ENCODE results near the gene CCDC60. TPM values are rescaled to one million over a fixed set of nuclear protein-coding genes. Genes with fewer than 3 reads are reported as not detected.
"Not testable (repeated sequence)": the region's sequence is repeated elsewhere in the genome, so short reads cannot be mapped to it uniquely, and the experiment has no call there.

The CCDC60 gene
- total RNA-seq, 2 experiments from 2014 or later = not detected

DNA sequence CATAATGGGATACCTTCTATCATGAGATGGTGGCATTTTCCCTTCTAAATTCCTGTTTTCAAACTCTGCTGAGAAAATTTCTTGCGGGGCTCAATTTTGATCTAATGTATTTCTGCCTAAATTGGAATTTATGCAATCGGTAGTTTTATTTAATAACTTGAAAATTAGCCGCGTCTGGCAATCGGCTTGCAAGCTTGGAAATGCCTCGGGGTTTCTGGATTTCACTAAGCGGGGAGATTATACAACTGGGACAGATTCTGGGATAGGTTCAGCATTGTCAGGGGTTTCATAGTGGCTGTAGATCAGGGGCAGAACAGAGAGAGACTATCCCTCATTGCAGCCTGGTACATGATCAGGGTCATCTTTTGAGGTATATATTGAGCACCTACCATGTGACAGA, 8.6 kb downstream of the CCDC60 start:
- Mint-ChIP-seq H3K27me3 (ENCODE audit: low read depth) (no peaks in the 10 kb centered on the region), H3K36me3 (ENCODE audit: low read depth) (no peaks in the 10 kb centered on the region), H3K9me3 (no peaks in the 10 kb centered on the region), H3K27ac (no peak overlapping the region), H3K4me1 (ENCODE audit: low read depth) (no peaks in the 10 kb centered on the region), H3K4me3 (no peak overlapping the region)
- CTCF ChIA-PET = interaction anchor here (0.6 kb wide), 1 partner anchor 38 kb away, joined by 4 read pairs; no protein-coding TSS in a partner anchor
- DNase-seq = no peak
- intact Hi-C loops (cut with micrococcal nuclease) = no loop called here

DNA sequence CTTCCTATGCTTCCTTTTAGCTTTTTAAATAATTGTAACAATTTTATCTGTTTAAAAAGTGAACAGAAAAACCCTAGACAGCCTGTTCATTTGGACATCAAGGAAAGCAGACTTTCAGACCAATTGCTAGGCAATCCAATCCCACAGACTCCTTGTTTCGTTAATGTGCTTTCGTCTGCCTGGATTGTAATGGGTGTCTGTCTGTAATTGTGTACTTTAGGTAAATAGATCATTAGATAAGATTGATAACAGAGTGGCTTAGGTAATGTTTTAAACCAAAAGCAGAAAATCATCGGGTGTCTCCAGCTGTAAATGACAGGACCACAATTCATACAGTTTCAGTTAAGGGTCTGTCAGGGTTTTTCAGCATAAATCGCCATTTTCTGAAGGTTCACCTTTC, 19.6 kb downstream of the CCDC60 start:
- Mint-ChIP-seq H3K27me3 (ENCODE audit: low read depth) (peaks cover 2% of the 10 kb centered on the region), H3K4me3 (no peak overlapping the region), H3K27ac (no peak overlapping the region), H3K4me1 (ENCODE audit: low read depth) (no peaks in the 10 kb centered on the region), H3K36me3 (ENCODE audit: low read depth) (no peaks in the 10 kb centered on the region), H3K9me3 (peaks cover 9% of the 10 kb centered on the region)
- DNase-seq = no peak
- intact Hi-C loops (cut with micrococcal nuclease) = no loop called here
- CTCF ChIA-PET = no interaction called here

DNA sequence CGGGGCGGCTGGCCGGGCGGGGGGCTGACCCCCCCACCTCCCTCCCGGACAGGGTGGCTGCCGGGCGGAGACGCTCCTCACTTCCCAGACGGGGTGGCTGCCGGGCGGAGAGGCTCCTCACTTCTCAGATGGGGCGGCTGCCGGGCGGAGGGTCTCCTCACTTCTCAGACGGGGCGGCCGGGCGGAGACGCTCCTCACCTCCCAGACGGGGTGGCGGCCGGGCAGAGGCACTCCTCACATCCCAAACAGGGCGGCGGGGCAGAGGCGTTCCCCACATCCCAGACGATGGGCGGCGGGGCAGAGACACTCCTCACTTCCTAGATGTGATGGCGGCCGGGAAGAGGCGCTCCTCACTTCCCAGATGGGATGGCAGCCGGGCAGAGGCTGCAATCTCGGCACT, 25.8 kb downstream of the CCDC60 start:
- H3K36me3 Mint-ChIP-seq (ENCODE audit: low read depth); H3K4me3 Mint-ChIP-seq; H3K4me1 Mint-ChIP-seq (ENCODE audit: low read depth); H3K9me3 Mint-ChIP-seq; H3K27ac Mint-ChIP-seq; intact Hi-C loops (cut with micrococcal nuclease); CTCF ChIA-PET; DNase-seq; H3K27me3 Mint-ChIP-seq (ENCODE audit: low read depth): not testable (repeated sequence)

DNA sequence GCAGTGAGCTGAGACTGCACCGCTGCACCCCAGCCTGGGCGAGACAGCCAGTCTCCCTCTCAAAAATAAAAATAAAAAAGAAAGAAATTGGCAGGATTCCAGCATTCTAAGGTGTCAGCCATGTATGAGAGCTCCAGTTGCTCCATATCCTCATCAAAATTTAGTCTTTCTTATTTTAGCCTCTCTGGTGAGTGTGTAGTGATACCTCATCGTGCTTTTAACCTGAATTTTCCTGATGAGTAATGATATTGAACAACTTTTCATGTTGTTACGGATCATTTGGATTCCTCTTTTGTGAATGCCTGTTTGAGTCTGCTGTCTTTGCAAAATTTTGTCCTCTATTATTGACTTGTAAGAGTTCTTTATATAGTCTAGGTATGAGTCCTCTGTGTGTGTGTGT, 28.5 kb downstream of the CCDC60 start:
- H3K27ac Mint-ChIP-seq = no peak overlapping the region
- H3K9me3 Mint-ChIP-seq = peaks cover 2% of the 10 kb centered on the region
- no peaks in the 10 kb centered on the region for H3K36me3 Mint-ChIP-seq (ENCODE audit: low read depth)
- no peak overlapping the region for H3K4me3 Mint-ChIP-seq
- DNase-seq = no peak
- CTCF ChIA-PET = interaction anchor here (1.7 kb wide), 1 partner anchor 50 kb away, joined by 5 read pairs; no protein-coding TSS in a partner anchor
- intact Hi-C loops (cut with micrococcal nuclease) = no loop called here
- peaks cover 2% of the 10 kb centered on the region for H3K27me3 Mint-ChIP-seq (ENCODE audit: low read depth)
- no peaks in the 10 kb centered on the region for H3K4me1 Mint-ChIP-seq (ENCODE audit: low read depth)

DNA sequence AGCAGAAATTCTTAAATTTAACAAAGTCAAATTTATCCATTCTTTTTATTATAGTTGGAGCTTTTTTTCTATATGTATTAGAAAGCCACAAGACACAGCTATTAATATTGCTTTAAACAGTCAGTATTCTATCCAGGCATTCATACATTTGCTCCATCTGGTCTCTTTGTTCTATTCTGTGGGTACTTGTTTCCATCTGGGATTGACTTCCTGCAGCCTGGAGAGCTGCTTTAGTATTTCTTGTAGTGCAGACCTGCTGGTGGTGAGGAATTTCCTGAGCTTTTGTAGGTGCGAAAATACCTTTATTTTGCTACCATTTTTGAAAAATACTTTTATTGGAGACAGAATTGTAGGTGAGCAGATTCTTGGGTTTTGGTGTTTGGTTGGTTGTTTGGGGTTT, 29.0 kb downstream of the CCDC60 start:
- DNase-seq = no peak
- intact Hi-C loops (cut with micrococcal nuclease) = no loop called here
- CTCF ChIA-PET = interaction anchor here (1.7 kb wide), 1 partner anchor 50 kb away, joined by 5 read pairs; no protein-coding TSS in a partner anchor
- H3K9me3 Mint-ChIP-seq = peaks cover 2% of the 10 kb centered on the region
- no peaks in the 10 kb centered on the region for H3K27me3 Mint-ChIP-seq (ENCODE audit: low read depth)
- H3K4me1 Mint-ChIP-seq (ENCODE audit: low read depth) = no peaks in the 10 kb centered on the region
- no peaks in the 10 kb centered on the region for H3K36me3 Mint-ChIP-seq (ENCODE audit: low read depth)
- H3K27ac Mint-ChIP-seq = no peak overlapping the region
- H3K4me3 Mint-ChIP-seq = no peak overlapping the region

DNA sequence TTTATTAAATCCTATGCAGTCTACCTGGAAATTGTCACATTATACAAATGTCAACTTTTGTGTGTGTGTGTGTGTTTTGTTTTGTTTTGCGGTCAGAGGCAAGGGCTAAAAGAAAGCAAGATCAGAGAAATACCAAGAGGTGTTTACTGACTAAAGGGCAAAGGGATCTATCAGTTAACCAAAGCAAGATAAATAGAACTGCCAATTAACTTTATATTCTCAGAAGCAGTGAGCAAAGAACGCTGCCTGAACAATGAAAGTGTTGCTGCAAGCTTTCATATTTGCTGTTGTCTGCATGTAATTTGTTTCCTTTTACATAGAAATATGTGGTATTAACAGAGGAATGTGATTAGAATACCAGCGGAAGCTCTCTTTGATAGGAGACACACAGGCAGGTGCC, 30.9 kb downstream of the CCDC60 start:
- Mint-ChIP-seq H3K27ac (no peak overlapping the region), H3K4me1 (ENCODE audit: low read depth) (no peaks in the 10 kb centered on the region), H3K36me3 (ENCODE audit: low read depth) (no peaks in the 10 kb centered on the region), H3K4me3 (no peak overlapping the region), H3K9me3 (peaks cover 2% of the 10 kb centered on the region), H3K27me3 (ENCODE audit: low read depth) (peaks cover 3% of the 10 kb centered on the region)
- DNase-seq = no peak
- CTCF ChIA-PET = no interaction called here
- intact Hi-C loops (cut with micrococcal nuclease) = no loop called here

- H3K27me3 Mint-ChIP-seq (ENCODE audit: low read depth) = peaks cover 3% of the 10 kb centered on the region
- H3K27ac Mint-ChIP-seq = no peak overlapping the region
- CTCF ChIA-PET = no interaction called here
- H3K4me3 Mint-ChIP-seq = no peak overlapping the region
- peaks cover 2% of the 10 kb centered on the region for H3K9me3 Mint-ChIP-seq
- H3K36me3 Mint-ChIP-seq (ENCODE audit: low read depth) = no peaks in the 10 kb centered on the region
- intact Hi-C loops (cut with micrococcal nuclease) = no loop called here
- DNase-seq = no peak
- H3K4me1 Mint-ChIP-seq (ENCODE audit: low read depth) = no peaks in the 10 kb centered on the region
These were observed 31.5 kb downstream of the CCDC60 start for GRCh38 chr12:119366007-119366406.

DNA sequence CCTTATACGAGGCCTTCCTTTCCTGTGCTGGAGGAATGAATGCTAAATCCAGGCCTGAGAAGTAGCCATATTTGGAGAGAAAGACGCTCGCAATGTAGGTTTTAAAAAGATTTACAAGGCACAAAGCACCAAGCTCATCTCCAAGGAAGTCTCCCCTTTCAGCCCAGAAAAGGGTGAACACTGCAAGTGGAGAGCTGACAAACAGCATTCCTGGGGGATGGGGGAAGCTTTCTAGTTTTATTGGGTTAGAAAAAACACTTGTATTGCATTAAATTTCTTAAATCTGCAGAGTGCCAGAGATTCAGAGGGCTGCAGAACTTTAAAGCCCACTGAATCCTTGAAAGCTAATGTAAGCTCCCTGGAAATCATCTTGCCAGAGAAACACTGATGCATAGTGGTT, 34.6 kb downstream of the CCDC60 start:
- CTCF ChIA-PET = no interaction called here
- Mint-ChIP-seq H3K4me3 (no peak overlapping the region), H3K27ac (no peak overlapping the region), H3K36me3 (ENCODE audit: low read depth) (no peaks in the 10 kb centered on the region), H3K9me3 (no peaks in the 10 kb centered on the region), H3K4me1 (ENCODE audit: low read depth) (no peaks in the 10 kb centered on the region), H3K27me3 (ENCODE audit: low read depth) (peaks cover 3% of the 10 kb centered on the region)
- intact Hi-C loops (cut with micrococcal nuclease) = no loop called here
- no peak for DNase-seq

DNA sequence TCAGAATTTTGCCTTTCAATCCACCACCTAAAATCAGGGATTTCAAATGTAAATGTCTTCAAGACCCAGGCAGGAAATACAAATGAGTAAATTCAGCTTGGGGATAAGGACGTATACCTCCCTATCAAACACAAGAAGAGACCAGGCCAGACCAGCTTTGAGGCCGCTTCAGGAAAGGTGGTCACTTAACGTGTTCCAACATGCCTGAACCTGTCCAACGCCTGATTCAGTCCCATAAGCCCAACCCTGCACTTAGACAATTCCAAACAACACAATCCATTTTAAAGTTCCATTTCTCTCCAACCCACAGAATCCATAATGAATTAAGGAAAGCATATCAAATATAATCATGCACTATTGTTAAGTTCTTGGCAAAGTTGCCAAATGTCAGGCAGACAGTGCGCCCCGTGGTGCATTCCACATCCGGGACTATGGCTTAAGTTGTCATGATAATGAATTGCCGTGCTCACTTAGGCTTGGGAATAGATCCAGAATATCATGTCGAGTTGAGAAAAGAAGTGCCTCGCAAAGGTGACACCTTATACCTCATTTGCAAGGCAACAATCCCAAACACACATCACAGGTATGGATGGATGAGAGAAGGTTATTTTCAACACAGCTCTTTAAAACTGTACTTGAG, 35.5 kb downstream of the CCDC60 start:
- DNase-seq = no peak
- H3K9me3 Mint-ChIP-seq = no peaks in the 10 kb centered on the region
- H3K4me3 Mint-ChIP-seq = no peak overlapping the region
- intact Hi-C loops (cut with micrococcal nuclease) = no loop called here
- CTCF ChIA-PET = interaction anchor here (0.5 kb wide), 1 partner anchor 141 kb away, joined by 3 read pairs; no protein-coding TSS in a partner anchor
- peaks cover 3% of the 10 kb centered on the region for H3K27me3 Mint-ChIP-seq (ENCODE audit: low read depth)
- no peaks in the 10 kb centered on the region for H3K36me3 Mint-ChIP-seq (ENCODE audit: low read depth)
- no peaks in the 10 kb centered on the region for H3K4me1 Mint-ChIP-seq (ENCODE audit: low read depth)
- H3K27ac Mint-ChIP-seq = no peak overlapping the region

DNA sequence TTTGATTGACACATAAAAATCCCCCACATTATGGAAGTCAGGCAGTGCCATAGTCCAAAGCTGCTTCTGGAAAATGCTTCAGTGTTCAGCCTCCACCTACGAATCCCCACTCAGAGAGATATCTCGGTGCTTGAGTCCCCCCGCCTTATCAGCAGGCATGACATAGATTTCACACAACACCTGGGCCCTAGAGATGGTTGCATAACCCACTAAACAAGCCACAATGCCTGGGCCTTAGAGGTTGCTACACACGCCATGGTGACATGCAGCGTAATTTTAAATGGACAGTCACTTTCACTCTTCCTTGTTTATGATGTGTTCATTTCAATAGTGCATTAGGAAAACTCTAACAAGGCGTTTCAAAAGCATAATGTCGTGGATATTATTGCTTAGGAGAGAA, 38.0 kb downstream of the CCDC60 start:
- Mint-ChIP-seq H3K36me3 (ENCODE audit: low read depth) (no peaks in the 10 kb centered on the region), H3K27ac (no peak overlapping the region), H3K27me3 (ENCODE audit: low read depth) (peaks cover 8% of the 10 kb centered on the region), H3K4me1 (ENCODE audit: low read depth) (no peaks in the 10 kb centered on the region), H3K9me3 (no peaks in the 10 kb centered on the region), H3K4me3 (no peak overlapping the region)
- DNase-seq = no peak
- CTCF ChIA-PET = no interaction called here
- intact Hi-C loops (cut with micrococcal nuclease) = no loop called here

DNA sequence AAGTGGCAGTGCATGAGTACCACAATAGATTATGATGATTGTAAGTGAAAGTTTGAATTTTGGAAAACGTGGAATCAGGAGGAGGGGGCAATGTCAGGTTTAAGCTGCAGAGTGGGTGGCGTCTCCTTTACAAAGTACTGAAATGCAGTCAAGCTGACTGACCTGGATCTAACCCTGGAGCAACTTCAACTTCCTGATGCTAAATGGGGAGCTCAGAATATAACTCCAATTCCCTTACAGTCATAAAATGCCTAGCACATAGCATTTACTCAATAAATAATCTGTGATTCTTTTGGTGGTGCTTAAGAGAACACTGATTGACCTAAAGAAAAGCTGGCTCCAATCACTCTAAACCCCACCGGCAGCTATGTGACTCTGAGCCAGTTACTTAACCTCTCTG, 38.5 kb downstream of the CCDC60 start:
- no peaks in the 10 kb centered on the region for H3K9me3 Mint-ChIP-seq
- no peaks in the 10 kb centered on the region for H3K4me1 Mint-ChIP-seq (ENCODE audit: low read depth)
- no peak overlapping the region for H3K4me3 Mint-ChIP-seq
- no peak overlapping the region for H3K27ac Mint-ChIP-seq
- CTCF ChIA-PET = no interaction called here
- no peak for DNase-seq
- peaks cover 8% of the 10 kb centered on the region for H3K27me3 Mint-ChIP-seq (ENCODE audit: low read depth)
- intact Hi-C loops (cut with micrococcal nuclease) = no loop called here
- no peaks in the 10 kb centered on the region for H3K36me3 Mint-ChIP-seq (ENCODE audit: low read depth)

DNA sequence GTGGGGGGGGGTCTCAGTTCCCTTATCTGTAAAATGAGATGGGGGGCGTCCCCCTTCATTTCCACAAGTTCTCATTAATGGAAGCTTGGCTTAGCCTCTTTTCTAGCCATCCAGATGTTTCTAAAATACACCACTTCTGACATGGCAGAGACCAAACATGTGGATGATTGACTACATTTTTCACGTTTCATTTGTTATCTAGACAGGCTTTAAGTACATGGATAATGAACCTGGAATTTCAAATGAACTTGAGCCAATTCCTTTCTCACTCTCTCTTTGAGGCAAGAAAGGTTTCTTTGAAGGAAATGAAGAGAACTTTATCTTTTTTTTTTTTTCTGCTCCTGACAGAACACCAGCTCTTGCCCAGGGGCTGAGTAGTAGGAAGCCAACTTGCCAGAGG, 39.1 kb downstream of the CCDC60 start:
- CTCF ChIA-PET = interaction anchor here (0.6 kb wide), 1 partner anchor 112 kb away, joined by 5 read pairs; no protein-coding TSS in a partner anchor
- H3K4me3 Mint-ChIP-seq = no peak overlapping the region
- no peak overlapping the region for H3K27ac Mint-ChIP-seq
- intact Hi-C loops (cut with micrococcal nuclease) = no loop called here
- peaks cover 8% of the 10 kb centered on the region for H3K27me3 Mint-ChIP-seq (ENCODE audit: low read depth)
- no peaks in the 10 kb centered on the region for H3K4me1 Mint-ChIP-seq (ENCODE audit: low read depth)
- no peak for DNase-seq
- no peaks in the 10 kb centered on the region for H3K9me3 Mint-ChIP-seq
- H3K36me3 Mint-ChIP-seq (ENCODE audit: low read depth) = no peaks in the 10 kb centered on the region

GRCh38 chr12:119374635-119375034, 40.1 kb downstream of the CCDC60 start:
- Mint-ChIP-seq H3K27me3 (ENCODE audit: low read depth) (peaks cover 8% of the 10 kb centered on the region), H3K4me3 (no peak overlapping the region), H3K9me3 (no peaks in the 10 kb centered on the region), H3K27ac (no peak overlapping the region), H3K4me1 (ENCODE audit: low read depth) (no peaks in the 10 kb centered on the region), H3K36me3 (ENCODE audit: low read depth) (no peaks in the 10 kb centered on the region)
- intact Hi-C loops (cut with micrococcal nuclease) = no loop called here
- no peak for DNase-seq
- CTCF ChIA-PET = no interaction called here

Data from activated naive CD4-positive, alpha-beta T cell treated with anti-CD3 and anti-CD28 coated beads for 36 hours (primary cell).